Lower leg skin (tissue), 4 donors: Measurements from ENCODE around the gene ACSL6. TPM values are rescaled to one million over a fixed set of nuclear protein-coding genes. Genes with fewer than 3 reads are reported as not detected.

Experiments used
- DNase-seq, 2 donors: peaks; one replicate each; pipeline ENCODE4 v3.0.0-alpha.2; 2019; ENCODE audit warnings: low spot score in 2 of 2
- H3K4me3 ChIP-seq: fragments of 200-600 bp; sonication (generic); 2 replicates; pipeline ENCODE4 v1.5.1; 2017; ENCODE audit warnings: mild to moderate bottlenecking, low read depth; ENCODE audit not compliant: poor library complexity, severe bottlenecking
- CTCF ChIP-seq, 3 donors: fragments of 450-650 bp; IDR thresholded peaks; one replicate each; pipeline ENCODE4 v1.5.1; 2016; ENCODE audit warnings: antibody characterized with exemption in 3 of 3, mild to moderate bottlenecking in 3 of 3, moderate library complexity in 2 of 3
- POLR2A ChIP-seq, 2 donors: fragments of 450-650 bp; IDR thresholded peaks; one replicate each; pipeline ENCODE4 v1.6.1; 2016 to 2017; ENCODE audit warnings: antibody characterized with exemption in 2 of 2, mild to moderate bottlenecking in 1 of 2, moderate library complexity in 1 of 2
- WGBS, 2 donors: methylation state at CpG; one replicate each; pipeline ENCODE4 v1.1.5; 2018; 5-methylcytosine and 5-hydroxymethylcytosine counted together
- intact Hi-C: fragments of 100-400 bp; cut with DNase I; formaldehyde crosslinking; loops from one replicate; pipeline ENCODE4 v1.15.0; 2023; ENCODE audit warnings: low total_unique reads
- total RNA-seq, 4 donors: library from RNA; depleted of rRNA; stranded (reverse); fragments of >200 nt; gene quantifications; one replicate each; pipeline ENCODE4 v1.1.0, GENCODE V29; 2016

The ACSL6 gene
- total RNA-seq, 4 donors from 2014 or later, result 0.27 to 0.59 (median 0.32) TPM; not detected in 1

DNA sequence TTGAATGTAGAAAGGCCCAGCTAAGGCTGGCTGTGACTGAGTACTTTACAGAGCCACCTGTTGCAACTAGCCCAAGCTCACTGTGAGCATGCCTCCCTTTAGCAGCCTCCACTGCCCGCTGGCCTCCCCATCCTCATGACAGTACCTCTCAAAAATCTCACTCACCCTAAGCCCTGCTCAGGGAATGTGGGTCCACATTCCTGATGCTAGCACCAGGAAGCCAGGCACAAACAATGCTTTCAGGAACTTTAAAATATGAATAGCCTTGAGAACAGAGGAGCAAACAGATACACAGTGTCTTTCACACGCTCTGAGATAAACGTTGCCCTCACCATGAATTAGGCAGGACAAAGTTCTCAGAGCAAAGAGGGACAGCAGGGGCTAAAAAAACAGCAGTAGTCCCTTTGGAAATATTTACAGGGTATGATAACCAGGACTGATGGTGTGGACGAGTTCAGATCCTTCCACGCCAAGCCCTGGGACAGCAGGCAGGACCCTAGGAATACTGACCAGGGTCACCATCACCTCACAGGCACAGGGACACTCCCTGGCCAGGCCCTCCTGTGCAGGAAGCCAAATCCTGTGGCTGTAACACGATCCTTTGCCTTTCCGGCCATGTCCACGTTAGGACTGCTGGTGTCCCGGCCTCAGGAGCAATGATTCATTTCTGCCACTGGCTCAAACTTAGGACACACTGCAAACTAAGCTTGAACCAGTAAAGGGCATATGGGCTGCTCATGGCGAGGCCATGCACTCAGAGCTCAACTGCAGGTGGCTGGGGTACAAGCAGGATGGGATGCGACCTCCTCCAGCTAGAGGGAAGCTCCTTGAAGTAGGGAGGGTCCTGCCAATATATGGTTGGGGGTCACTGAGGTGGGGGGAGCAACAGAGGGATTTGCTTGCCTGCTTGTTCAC lies 9.6 kb downstream of the ACSL6 start:
- intact Hi-C loops, result loop anchor here (10.0 kb wide), 1 partner anchor 417 kb away; no protein-coding TSS in a partner anchor
- no peak for DNase-seq
- H3K4me3 ChIP-seq, result no peak overlapping the region
- TF ChIP-seq CTCF (IDR thresholded peaks at IDR 0.05), result no peak
- TF ChIP-seq POLR2A (IDR thresholded peaks at IDR 0.05), result no peak
- WGBS, 2 donors, result 66 to 69% methylated on average over 11 of the region's 11 CpGs

DNA sequence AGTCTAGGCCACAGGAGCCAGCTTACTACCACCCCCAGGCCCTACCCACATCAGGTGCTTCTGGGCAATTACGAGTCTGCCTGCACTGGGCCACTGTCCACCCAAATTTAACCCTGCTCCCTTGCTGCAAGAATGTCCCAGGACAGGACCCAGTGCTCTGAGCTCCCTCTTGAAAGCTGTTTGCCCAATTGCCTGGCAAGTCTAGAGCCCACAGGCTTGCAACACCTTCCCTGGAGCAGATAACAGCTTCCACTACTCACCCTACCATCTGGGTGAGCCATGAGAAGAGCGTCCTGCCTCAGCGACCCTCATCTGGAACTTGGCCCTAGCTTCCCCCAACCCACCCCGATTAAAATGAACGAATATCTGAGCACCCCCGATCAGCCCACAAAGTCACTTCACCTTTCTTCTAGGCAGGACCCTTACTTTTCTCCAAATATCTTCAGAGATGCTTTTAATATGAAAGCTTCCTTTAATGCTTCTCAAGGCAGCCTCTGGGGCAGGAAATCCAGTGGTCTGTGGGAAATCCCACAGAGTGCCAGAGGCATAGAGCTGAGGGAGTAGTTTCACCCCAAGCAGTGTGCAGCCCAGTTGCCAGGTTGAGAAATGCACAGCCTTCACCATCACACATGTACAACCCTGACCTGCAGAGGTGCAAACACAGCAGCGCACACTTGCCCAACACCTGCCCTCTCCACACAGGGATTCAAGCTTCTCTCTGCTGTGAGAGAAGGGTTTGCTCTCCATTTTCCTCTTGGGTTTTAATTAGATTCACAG lies 10.6 kb downstream of the ACSL6 start:
- WGBS, 2 donors, result 81 to 82% methylated on average over 7 of the region's 7 CpGs
- intact Hi-C loops, result loop anchor here (10.0 kb wide), 1 partner anchor 416 kb away; no protein-coding TSS in a partner anchor
- no peak for TF ChIP-seq CTCF (IDR thresholded peaks at IDR 0.05)
- TF ChIP-seq POLR2A (IDR thresholded peaks at IDR 0.05), result no peak
- no peak for DNase-seq
- no peak overlapping the region for H3K4me3 ChIP-seq

DNA sequence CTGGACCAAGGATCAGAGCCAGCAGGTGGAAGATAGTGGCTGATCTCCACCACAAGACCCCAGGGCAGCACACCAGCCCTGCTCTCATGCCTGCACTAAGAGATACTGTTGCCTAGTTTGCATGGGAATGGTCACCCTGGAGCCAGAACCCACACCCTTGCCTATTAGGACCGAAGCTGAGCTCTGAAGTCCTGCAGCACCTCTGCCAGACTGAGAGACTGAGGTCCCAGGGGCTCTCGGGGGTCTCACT lies 11.3 kb downstream of the ACSL6 start:
- no peak for DNase-seq
- no peak for TF ChIP-seq POLR2A (IDR thresholded peaks at IDR 0.05)
- TF ChIP-seq CTCF (IDR thresholded peaks at IDR 0.05), result no peak
- WGBS, 2 donors, result 74 to 78% methylated on average over 2 of the region's 2 CpGs
- H3K4me3 ChIP-seq, result no peak overlapping the region
- intact Hi-C loops, result loop anchor here (10.0 kb wide), 1 partner anchor 415 kb away; no protein-coding TSS in a partner anchor

- no peak overlapping the region for H3K4me3 ChIP-seq
- 47 to 48% methylated on average over 12 to 13 of the region's 13 CpGs for WGBS, 2 donors
- intact Hi-C loops, result loop anchor here (10.0 kb wide), 1 partner anchor 415 kb away; no protein-coding TSS in a partner anchor
- no peak for TF ChIP-seq CTCF (IDR thresholded peaks at IDR 0.05)
- no peak for TF ChIP-seq POLR2A (IDR thresholded peaks at IDR 0.05)
- no peak for DNase-seq
Observed at GRCh38 chr5:131999441-132000240, 11.8 kb downstream of the ACSL6 start.

- no peak overlapping the region for H3K4me3 ChIP-seq
- no peak for DNase-seq
- TF ChIP-seq CTCF (IDR thresholded peaks at IDR 0.05) (no peak), POLR2A (IDR thresholded peaks at IDR 0.05) (no peak)
- 79 to 81% methylated on average over 2 of the region's 2 CpGs for WGBS, 2 donors
- intact Hi-C loops, result no loop called here
Observed at GRCh38 chr5:131999041-131999440, 12.4 kb downstream of the ACSL6 start.
